HepG2 (cell line): Measurements from ENCODE around the gene STOML2. TPM values are rescaled to one million over a fixed set of nuclear protein-coding genes. Genes with fewer than 3 reads are reported as not detected.

Experiments
- ADNP ChIP-seq: sonication (generic); formaldehyde crosslinking; IDR thresholded peaks from 2 replicates; pipeline ENCODE4 v1.4.0; 2020; ENCODE audit warnings: missing genetic modification reagents
- CEBPB ChIP-seq: IDR thresholded peaks from 2 replicates; pipeline ENCODE4 v1.6.1; 2011; ENCODE audit warnings: low read depth, low read length, improper control_type of control experiment, borderline replicate concordance
- IRF2 ChIP-seq: IDR thresholded peaks from 2 replicates; pipeline ENCODE4 v1.6.1; 2018; ENCODE audit warnings: missing genetic modification reagents, missing compliant biosample characterization
- RFX5 ChIP-seq: IDR thresholded peaks from 2 replicates; pipeline ENCODE4 v1.6.1; 2011; ENCODE audit warnings: low read depth, low read length, improper control_type of control experiment
- SATB2 ChIP-seq: sonication (generic); formaldehyde crosslinking; IDR thresholded peaks from 2 replicates; pipeline ENCODE4 v1.5.0; 2020; ENCODE audit warnings: missing genetic modification reagents
- SMAD1 ChIP-seq: sonication (generic); formaldehyde crosslinking; IDR thresholded peaks from 2 replicates; pipeline ENCODE4 v1.4.0; 2020; ENCODE audit warnings: missing genetic modification reagents, low read depth, mild to moderate bottlenecking, borderline replicate concordance
- SOX5 ChIP-seq: IDR thresholded peaks from 2 replicates; pipeline ENCODE4 v1.6.1; 2016; ENCODE audit warnings: borderline replicate concordance
- TAF1 ChIP-seq: sonication (generic); formaldehyde crosslinking; IDR thresholded peaks from 2 replicates; pipeline ENCODE4 v1.4.0; 2020; ENCODE audit warnings: missing genetic modification reagents
- TBX2 ChIP-seq: sonication (generic); formaldehyde crosslinking; IDR thresholded peaks from 2 replicates; pipeline ENCODE4 v1.5.0; 2020; ENCODE audit warnings: missing genetic modification reagents, mild to moderate bottlenecking, borderline replicate concordance
- ZHX1 ChIP-seq: sonication (generic); formaldehyde crosslinking; IDR thresholded peaks from 2 replicates; pipeline ENCODE4 v1.8.1; 2022; ENCODE audit warnings: low read depth, mild to moderate bottlenecking, missing genetic modification reagents
- ZNF235 ChIP-seq: sonication (generic); formaldehyde crosslinking; IDR thresholded peaks from 2 replicates; pipeline ENCODE4 v1.8.1; 2023; ENCODE audit warnings: mild to moderate bottlenecking, missing genetic modification reagents, borderline replicate concordance
- ZNF276 ChIP-seq: sonication (generic); formaldehyde crosslinking; IDR thresholded peaks from 2 replicates; pipeline ENCODE4 v1.4.0; 2020; ENCODE audit warnings: mild to moderate bottlenecking, low read depth, missing genetic modification reagents
- ZNF3 ChIP-seq: IDR thresholded peaks from 2 replicates; pipeline ENCODE4 v1.7.0; 2017; ENCODE audit warnings: inconsistent platforms
- ZNF34 ChIP-seq: sonication (generic); formaldehyde crosslinking; IDR thresholded peaks from 2 replicates; pipeline ENCODE4 v1.4.0; 2020; ENCODE audit warnings: mild to moderate bottlenecking, missing genetic modification reagents, borderline replicate concordance
- ZNF354B ChIP-seq: sonication (generic); formaldehyde crosslinking; IDR thresholded peaks from 2 replicates; pipeline ENCODE4 v1.8.0; 2022; ENCODE audit warnings: mild to moderate bottlenecking, missing genetic modification reagents
- ZZZ3 ChIP-seq: sonication (generic); formaldehyde crosslinking; IDR thresholded peaks from 2 replicates; pipeline ENCODE4 v1.4.0; 2020; ENCODE audit warnings: missing genetic modification reagents, mild to moderate bottlenecking, borderline replicate concordance
- polyA plus RNA-seq, 8 experiments: library from polyadenylated mRNA; depleted of rRNA in 3 of 8; stranded (reverse) in 7 of 8; unstranded in 1 of 8; fragments of >200 nt; fragmentation: Illumina TruSeq in 4 of 8; extraction: Trizol in 4 of 8; gene quantifications; 2 replicates each; pipeline versions ENCODE4 v1.2.1 to v1.2.3, GENCODE V29; 2011 to 2016; ENCODE audit warnings: low read depth in 4 of 8, missing spikeins in 1 of 8, mixed read lengths in 1 of 8; ENCODE audit not compliant: insufficient read depth in 1 of 8
- total RNA-seq, 5 experiments: library from RNA; depleted of rRNA; stranded (reverse); fragments of >200 nt; fragmentation: Illumina TruSeq; extraction: Trizol; gene quantifications; 2 replicates each; pipeline ENCODE4 v1.2.3, GENCODE V29; 2016; ENCODE audit warnings: low read depth in 1 of 5
- TF ChIP-seq, protein P1 (sequence below): sonication (generic); formaldehyde crosslinking; IDR thresholded peaks from 2 replicates; pipeline ENCODE4 v1.4.0; 2020; ENCODE audit warnings: mild to moderate bottlenecking, missing genetic modification reagents

Gene STOML2
- total and polyA plus RNA-seq, 2 of the 13 experiments (the other 11 are each of a cell fraction or from before 2014, with no cell fraction given): 245 to 250 TPM

DNA sequence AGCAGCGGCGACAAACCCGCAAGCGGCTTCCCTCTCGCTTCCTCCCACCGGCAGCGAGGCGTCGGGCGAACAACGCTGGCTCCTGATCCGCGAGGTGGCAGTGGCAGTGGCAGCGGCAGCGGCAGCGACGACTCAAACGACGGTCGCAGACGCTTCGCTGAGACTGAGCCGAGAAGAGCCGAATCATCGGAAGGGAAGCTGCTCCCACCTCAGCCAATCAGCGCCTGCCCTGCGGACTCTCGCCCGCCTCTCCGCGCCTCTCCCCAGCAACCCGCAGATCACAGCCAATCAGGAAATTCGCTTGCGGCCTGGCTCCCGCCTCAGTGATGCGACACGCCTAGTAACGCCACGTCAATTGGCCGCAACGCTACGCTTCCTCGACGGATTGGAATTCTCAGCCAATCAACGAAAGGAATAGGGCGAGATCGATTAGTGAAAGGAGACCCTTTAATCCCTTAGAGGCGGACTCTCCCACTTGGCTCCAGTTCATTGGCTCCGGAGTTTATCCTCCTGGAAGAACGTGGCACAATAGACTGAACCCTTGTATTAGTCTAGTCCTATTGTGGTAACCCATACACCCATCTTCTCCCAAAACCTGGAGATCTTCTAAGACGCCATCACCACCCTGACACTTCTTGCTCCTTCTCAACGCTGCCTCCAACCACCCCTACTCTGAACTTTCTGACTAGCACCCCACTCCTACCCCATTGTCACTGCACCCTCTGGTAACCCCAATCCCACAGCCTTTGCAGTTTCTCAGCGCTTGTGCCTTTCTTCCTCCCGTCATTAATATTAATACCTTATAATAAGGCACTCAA is 30.3 kb downstream of the STOML2 start, which contains the start of gene VCP (continued):
- no peak for TF ChIP-seq ZNF34
- no peak for TF ChIP-seq ZNF235
- TF ChIP-seq TAF1: peak; percentile 84
- TF ChIP-seq SMAD1 (CRISPR knock-in tag): no peak
- TF ChIP-seq IRF2 (CRISPR knock-in tag): no peak
- peak; percentile 100 for TF ChIP-seq RFX5
- no peak for TF ChIP-seq ZNF3
- no peak for TF ChIP-seq ADNP
- no peak for TF ChIP-seq ZZZ3 (CRISPR knock-in tag)
- no peak for TF ChIP-seq ZNF276 (CRISPR knock-in tag)
- no peak; the same call in 1 of the 2 replicates for TF ChIP-seq ZHX1
- no peak for TF ChIP-seq SOX5 (CRISPR knock-in tag)
- peak; percentile 48; the same call in 1 of the 2 replicates for TF ChIP-seq TBX2 (CRISPR knock-in tag)
- TF ChIP-seq, protein P1, sequence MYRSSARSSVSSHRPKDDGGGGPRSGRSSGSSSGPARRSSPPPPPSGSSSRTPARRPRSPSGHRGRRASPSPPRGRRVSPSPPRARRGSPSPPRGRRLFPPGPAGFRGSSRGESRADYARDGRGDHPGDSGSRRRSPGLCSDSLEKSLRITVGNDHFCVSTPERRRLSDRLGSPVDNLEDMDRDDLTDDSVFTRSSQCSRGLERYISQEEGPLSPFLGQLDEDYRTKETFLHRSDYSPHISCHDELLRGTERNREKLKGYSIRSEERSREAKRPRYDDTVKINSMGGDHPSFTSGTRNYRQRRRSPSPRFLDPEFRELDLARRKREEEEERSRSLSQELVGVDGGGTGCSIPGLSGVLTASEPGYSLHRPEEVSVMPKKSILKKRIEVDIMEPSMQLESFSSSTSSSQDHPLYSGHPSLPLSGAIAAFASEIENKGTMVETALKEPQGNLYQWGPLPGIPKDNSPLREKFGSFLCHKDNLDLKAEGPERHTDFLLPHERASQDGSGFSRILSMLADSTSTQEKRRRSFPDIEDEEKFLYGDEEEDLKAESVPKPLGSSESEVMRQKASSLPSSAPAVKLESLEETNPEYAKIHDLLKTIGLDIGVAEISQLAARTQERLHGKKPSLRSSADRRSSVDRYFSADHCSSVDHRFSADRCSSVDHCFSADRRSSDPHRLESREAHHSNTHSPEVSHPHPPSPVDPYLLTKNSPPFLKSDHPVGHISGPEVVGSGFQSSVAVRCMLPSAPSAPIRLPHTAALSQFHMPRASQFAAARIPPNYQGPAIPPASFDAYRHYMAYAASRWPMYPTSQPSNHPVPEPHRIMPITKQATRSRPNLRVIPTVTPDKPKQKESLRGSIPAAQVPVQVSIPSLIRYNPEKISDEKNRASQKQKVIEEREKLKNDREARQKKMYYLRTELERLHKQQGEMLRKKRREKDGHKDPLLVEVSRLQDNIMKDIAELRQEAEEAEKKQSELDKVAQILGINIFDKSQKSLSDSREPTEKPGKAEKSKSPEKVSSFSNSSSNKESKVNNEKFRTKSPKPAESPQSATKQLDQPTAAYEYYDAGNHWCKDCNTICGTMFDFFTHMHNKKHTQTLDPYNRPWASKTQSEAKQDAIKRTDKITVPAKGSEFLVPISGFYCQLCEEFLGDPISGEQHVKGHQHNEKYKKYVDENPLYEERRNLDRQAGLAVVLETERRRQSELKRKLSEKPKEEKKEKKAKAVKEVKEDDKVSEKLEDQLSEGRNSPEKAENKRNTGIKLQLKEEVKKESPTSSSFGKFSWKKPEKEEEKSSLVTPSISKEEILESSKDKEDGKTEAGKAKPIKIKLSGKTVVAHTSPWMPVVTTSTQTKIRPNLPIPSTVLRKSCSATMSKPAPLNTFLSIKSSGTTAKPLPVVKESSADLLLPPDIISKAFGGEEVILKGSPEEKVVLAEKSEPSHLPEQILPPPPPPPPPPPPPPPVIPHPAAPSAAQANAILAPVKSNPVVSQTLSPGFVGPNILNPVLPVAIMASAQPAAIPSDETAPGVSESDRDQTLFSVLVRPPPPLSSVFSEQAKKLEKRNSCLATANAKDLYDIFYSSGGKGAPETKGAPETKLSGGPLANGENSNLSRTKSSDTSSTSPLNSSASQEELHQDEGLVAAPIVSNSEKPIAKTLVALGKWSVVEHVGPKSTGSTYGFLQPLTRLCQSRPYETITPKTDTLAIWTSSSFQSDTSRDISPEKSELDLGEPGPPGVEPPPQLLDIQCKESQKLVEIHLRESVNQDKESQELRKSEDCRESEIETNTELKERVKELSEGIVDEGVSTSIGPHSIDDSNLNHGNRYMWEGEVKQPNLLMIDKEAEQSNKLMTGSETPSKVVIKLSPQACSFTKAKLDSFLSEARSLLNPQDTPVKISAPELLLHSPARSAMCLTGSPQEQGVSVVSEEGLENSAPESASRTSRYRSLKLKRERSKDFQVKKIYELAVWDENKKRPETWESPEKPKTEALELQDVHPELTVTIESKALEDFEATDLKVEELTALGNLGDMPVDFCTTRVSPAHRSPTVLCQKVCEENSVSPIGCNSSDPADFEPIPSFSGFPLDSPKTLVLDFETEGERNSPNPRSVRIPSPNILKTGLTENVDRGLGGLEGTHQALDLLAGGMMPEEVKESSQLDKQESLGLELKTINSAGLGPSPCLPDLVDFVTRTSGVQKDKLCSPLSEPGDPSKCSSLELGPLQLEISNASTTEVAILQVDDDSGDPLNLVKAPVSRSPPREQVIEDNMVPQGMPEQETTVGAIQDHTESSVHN (CRISPR knock-in tag): no peak
- no peak for TF ChIP-seq ZNF354B (CRISPR knock-in tag)
- no peak for TF ChIP-seq SATB2 (CRISPR knock-in tag)
- TF ChIP-seq CEBPB: no peak
